ENCODE measurements around the gene AGO3. TPM values are rescaled to one million over a fixed set of nuclear protein-coding genes. Genes with fewer than 3 reads are reported as not detected.
A peak's percentile ranks its signal among the peaks of the same experiment; 100 is the strongest.

Gene AGO3
- total RNA-seq, 1 donor from 2014 or later: 19.1 TPM

GRCh38 chr1:36099681-36100341 lies 168.9 kb downstream of the AGO3 start:
- TF ChIP-seq, protein P1, sequence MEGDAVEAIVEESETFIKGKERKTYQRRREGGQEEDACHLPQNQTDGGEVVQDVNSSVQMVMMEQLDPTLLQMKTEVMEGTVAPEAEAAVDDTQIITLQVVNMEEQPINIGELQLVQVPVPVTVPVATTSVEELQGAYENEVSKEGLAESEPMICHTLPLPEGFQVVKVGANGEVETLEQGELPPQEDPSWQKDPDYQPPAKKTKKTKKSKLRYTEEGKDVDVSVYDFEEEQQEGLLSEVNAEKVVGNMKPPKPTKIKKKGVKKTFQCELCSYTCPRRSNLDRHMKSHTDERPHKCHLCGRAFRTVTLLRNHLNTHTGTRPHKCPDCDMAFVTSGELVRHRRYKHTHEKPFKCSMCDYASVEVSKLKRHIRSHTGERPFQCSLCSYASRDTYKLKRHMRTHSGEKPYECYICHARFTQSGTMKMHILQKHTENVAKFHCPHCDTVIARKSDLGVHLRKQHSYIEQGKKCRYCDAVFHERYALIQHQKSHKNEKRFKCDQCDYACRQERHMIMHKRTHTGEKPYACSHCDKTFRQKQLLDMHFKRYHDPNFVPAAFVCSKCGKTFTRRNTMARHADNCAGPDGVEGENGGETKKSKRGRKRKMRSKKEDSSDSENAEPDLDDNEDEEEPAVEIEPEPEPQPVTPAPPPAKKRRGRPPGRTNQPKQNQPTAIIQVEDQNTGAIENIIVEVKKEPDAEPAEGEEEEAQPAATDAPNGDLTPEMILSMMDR (conservative IDR thresholded peaks at IDR 0.05; ENCODE audit: low read depth, low read length): peak; percentile 76
- no peak overlapping the region for H3K4me3 ChIP-seq (ENCODE audit: low read depth, low read length)
- no peak for DNase-seq (ENCODE audit: low read depth)

GRCh38 chr1:36100376-36100775 lies 169.5 kb downstream of the AGO3 start:
- DNase-seq (ENCODE audit: low read depth): no peak
- TF ChIP-seq, protein P1 (conservative IDR thresholded peaks at IDR 0.05; ENCODE audit: low read depth, low read length): no peak
- H3K4me3 ChIP-seq (ENCODE audit: low read depth, low read length): no peak overlapping the region

- no peak for DNase-seq (ENCODE audit: low read depth)
- TF ChIP-seq, protein P1 (conservative IDR thresholded peaks at IDR 0.05; ENCODE audit: low read depth, low read length): no peak
- no peak overlapping the region for H3K4me3 ChIP-seq (ENCODE audit: low read depth, low read length)
Observed at GRCh38 chr1:36101546-36101945, 170.6 kb downstream of the AGO3 start.

DNA sequence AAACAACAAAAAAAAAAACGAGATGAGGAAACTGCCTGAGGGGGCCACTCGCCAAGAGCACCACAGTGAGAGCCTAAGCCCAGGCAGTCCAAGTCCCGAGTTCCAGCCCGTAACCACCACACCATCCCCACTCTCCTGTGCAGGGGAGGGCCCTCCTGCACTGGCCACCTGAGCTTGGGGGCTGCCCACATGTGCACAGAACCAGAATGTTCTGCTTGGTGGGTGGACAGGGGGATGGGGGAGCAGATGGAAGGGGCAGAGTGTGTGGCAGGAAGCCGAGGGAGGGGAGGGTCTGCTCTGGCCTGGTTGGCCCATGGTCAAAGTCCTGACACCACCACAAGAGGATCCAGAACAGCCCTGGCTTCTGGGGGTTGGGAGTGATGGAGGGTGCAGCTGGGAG lies 175.4 kb downstream of the AGO3 start:
- no peak overlapping the region for H3K4me3 ChIP-seq (ENCODE audit: low read depth, low read length)
- DNase-seq (ENCODE audit: low read depth): no peak
- TF ChIP-seq, protein P1 (conservative IDR thresholded peaks at IDR 0.05; ENCODE audit: low read depth, low read length): no peak

DNA sequence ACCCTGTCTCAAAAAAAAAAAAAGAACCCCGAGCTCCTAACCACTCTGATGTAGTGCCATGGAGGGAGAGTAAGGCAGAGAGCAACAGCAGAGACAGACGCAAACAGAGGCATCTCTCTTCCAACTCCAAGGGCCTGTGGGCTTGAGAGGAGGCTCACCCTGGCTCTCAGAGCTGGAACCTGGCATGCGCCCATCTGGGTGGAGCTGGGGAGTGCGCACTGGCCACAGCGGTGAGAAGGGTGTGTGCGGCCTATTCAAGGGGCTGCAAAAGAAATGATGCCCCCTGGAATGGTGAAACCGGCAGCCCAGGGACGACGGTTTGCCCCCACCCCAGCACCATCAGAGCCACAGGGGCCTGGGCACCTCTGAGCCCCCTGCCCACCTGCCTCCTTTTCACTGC lies 176.5 kb downstream of the AGO3 start:
- H3K4me3 ChIP-seq (ENCODE audit: low read depth, low read length): no peak overlapping the region
- no peak for DNase-seq (ENCODE audit: low read depth)
- TF ChIP-seq, protein P1 (conservative IDR thresholded peaks at IDR 0.05; ENCODE audit: low read depth, low read length): no peak

GRCh38 chr1:36108314-36108713 lies 177.4 kb downstream of the AGO3 start:
- DNase-seq (ENCODE audit: low read depth): no peak
- no peak overlapping the region for H3K4me3 ChIP-seq (ENCODE audit: low read depth, low read length)
- TF ChIP-seq, protein P1 (conservative IDR thresholded peaks at IDR 0.05; ENCODE audit: low read depth, low read length): no peak

- TF ChIP-seq, protein P1 (conservative IDR thresholded peaks at IDR 0.05; ENCODE audit: low read depth, low read length): no peak
- DNase-seq (ENCODE audit: low read depth): no peak
- no peak overlapping the region for H3K4me3 ChIP-seq (ENCODE audit: low read depth, low read length)
Observed at GRCh38 chr1:36109041-36109679, 178.3 kb downstream of the AGO3 start.

All from epithelial cell of proximal tubule (primary cell).